GM12878 (cell line): ENCODE data around the gene BDKRB2. TPM values are rescaled to one million over a fixed set of nuclear protein-coding genes. Genes with fewer than 3 reads are reported as not detected.

Experiments used
- ATAC-seq: fragments of 200-7000 bp; cut with Tn5 transposase; 3 replicates; pipeline ENCODE4 v1.9.1; 2020; ENCODE audit warnings: mild to moderate bottlenecking, moderate library complexity
- BruUV-seq: library from RNA; stranded (reverse); fragments of 400-500 nt; replicated peaks from 2 replicates; lab custom pipeline; 2021; lab: Mats Ljungman, UMichigan
- CTCF ChIA-PET: fragments of 300-600 bp; sonication (Branson Sonifier 250); formaldehyde crosslinking; extraction: SDS; loops from one replicate; lab custom pipeline; 2021; ENCODE audit warnings: inconsistent platforms; lab: Yijun Ruan, JAX
- POLR2A ChIA-PET: fragments of 350-600 bp; formaldehyde crosslinking; extraction: SDS; loops from one replicate; lab custom pipeline; 2021; ENCODE audit warnings: inconsistent platforms; lab: Charles Lee
- RAD21 ChIA-PET: fragments of 300-600 bp; sonication (Branson Sonifier 250); formaldehyde crosslinking; loops from one replicate; lab custom pipeline; 2023; ENCODE audit warnings: antibody characterized with exemption; ENCODE audit not compliant: unreplicated experiment; lab: Charles Lee
- SMC1A ChIA-PET: fragments of 300-600 bp; sonication (Branson Sonifier 250); formaldehyde crosslinking; loops from one replicate; lab custom pipeline; 2023; ENCODE audit not compliant: unreplicated experiment, uncharacterized antibody; lab: Charles Lee
- DNase-seq: peaks from one replicate; pipeline ENCODE4 v3.0.0-alpha.2; 2011; ENCODE audit warnings: low read depth, low spot score
- FAIRE-seq: peaks from 3 replicates; lab custom pipeline; 2011; peaks lifted over from hg19 to GRCh38; lab: Jason Lieb, UNC
- H2AFZ ChIP-seq: 2 replicates; pipeline ENCODE4 v1.6.0; 2011; ENCODE audit warnings: low read depth, low read length, control low read depth; ENCODE audit not compliant: control insufficient read depth
- H3K27ac ChIP-seq: 2 replicates; pipeline ENCODE4 v1.5.1; 2011; ENCODE audit warnings: control low read depth; ENCODE audit not compliant: control insufficient read depth, insufficient read depth
- H3K27me3 ChIP-seq, 2 experiments: replicated peaks in 1 of 2; 2 replicates each; pipeline versions ENCODE4 v1.6.0 to v1.6.1; 2011; ENCODE audit warnings: low read length in 1 of 2; ENCODE audit not compliant: control insufficient read depth in 2 of 2, insufficient read depth in 2 of 2
- H3K36me3 ChIP-seq, 2 experiments: 2 replicates each; pipeline ENCODE4 v1.5.1; 2011; ENCODE audit warnings: low read length in 1 of 2; ENCODE audit not compliant: control insufficient read depth in 2 of 2, insufficient read depth in 2 of 2
- H3K4me1 ChIP-seq: 2 replicates; pipeline ENCODE4 v1.6.1; 2011; ENCODE audit warnings: mild to moderate bottlenecking, low read length, moderate library complexity, mixed read lengths; ENCODE audit not compliant: control insufficient read depth, insufficient read depth
- H3K4me2 ChIP-seq: 2 replicates; pipeline ENCODE4 v1.6.0; 2011; ENCODE audit warnings: control low read depth; ENCODE audit not compliant: control insufficient read depth, insufficient read depth
- H3K4me3 ChIP-seq: fragments of 200-600 bp; sonication (generic); 2 replicates; pipeline ENCODE4 v1.5.1; 2016
- H3K79me2 ChIP-seq: 2 replicates; pipeline ENCODE4 v1.6.0; 2011; ENCODE audit warnings: low read length; ENCODE audit not compliant: control insufficient read depth, insufficient read depth
- H3K9ac ChIP-seq: 2 replicates; pipeline ENCODE4 v1.8.0; 2011; ENCODE audit warnings: low read length, control low read depth, mixed read lengths; ENCODE audit not compliant: control insufficient read depth, insufficient read depth
- H3K9me3 ChIP-seq: replicated peaks from 3 replicates; pipeline ENCODE4 v1.5.1; 2011; ENCODE audit warnings: mild to moderate bottlenecking, low read length; ENCODE audit not compliant: control insufficient read depth, insufficient read depth
- H4K20me1 ChIP-seq: 2 replicates; pipeline ENCODE4 v1.6.0; 2011; ENCODE audit not compliant: control insufficient read depth, insufficient read depth
- EZH2 ChIP-seq: IDR thresholded peaks from 2 replicates; pipeline ENCODE4 v1.6.1; 2012; ENCODE audit warnings: low read depth, mild to moderate bottlenecking, control low read depth, inconsistent platforms, low read length, borderline replicate concordance; ENCODE audit not compliant: control insufficient read depth
- KAT2A ChIP-seq: conservative IDR thresholded peaks from 2 replicates; pipeline ENCODE4 v1.6.1; 2011; ENCODE audit warnings: low read depth, low read length; ENCODE audit not compliant: control insufficient read depth
- POLR2A ChIP-seq: IDR thresholded peaks from 2 replicates; pipeline ENCODE4 v1.6.1; 2011; ENCODE audit warnings: low read depth, mild to moderate bottlenecking, low read length
- ZNF622 ChIP-seq: fragments of 450-650 bp; IDR thresholded peaks from 2 replicates; pipeline ENCODE4 v1.6.1; 2017; ENCODE audit warnings: mild to moderate bottlenecking, inconsistent platforms
- WGBS: methylation state at CpG from one replicate; pipeline ENCODE4 v1.1.6; 2016; ENCODE audit warnings: low lambda C conversion rate; ENCODE audit not compliant: insufficient replicate concordance, insufficient coverage; ENCODE audit errors: missing lambda C conversion rate; 5-methylcytosine and 5-hydroxymethylcytosine counted together
- in situ Hi-C: fragments of 300-500 bp; cut with MboI; formaldehyde crosslinking; loops from 9 replicates; pipeline ENCODE4 v1.14.3; 2018; ENCODE audit warnings: mixed read lengths
- intact Hi-C: fragments of 100-400 bp; cut with micrococcal nuclease; formaldehyde crosslinking; loops from one replicate; pipeline ENCODE4 v1.14.2; 2022; ENCODE audit not compliant: unreplicated experiment
- polyA plus RNA-seq, 11 experiments: library from polyadenylated mRNA; depleted of rRNA in 4 of 11; unstranded in 6 of 11; stranded (reverse) in 5 of 11; fragments of >200 nt; fragmentation: Nextera tagmentation in 4 of 11; fragmentation: Illumina TruSeq in 1 of 11; extraction: Ambion mirVana in 4 of 11; extraction: Trizol in 1 of 11; gene quantifications; 1 replicate in 1 of 11; 2 replicates in 10 of 11; pipeline versions ENCODE4 v1.2.1 to v1.2.3, GENCODE V29; 2011 to 2016; ENCODE audit warnings: inconsistent platforms in 2 of 11, missing spikeins in 2 of 11, low read depth in 1 of 11
- total RNA-seq, 4 experiments: library from RNA; depleted of rRNA in 3 of 4; stranded (reverse); fragments of >200 nt in 3 of 4; fragmentation: Illumina TruSeq in 1 of 4; extraction: Trizol in 1 of 4; gene quantifications; 2 replicates each; pipeline versions ENCODE4 v1.2.1 to v1.2.3, GENCODE V29; 2013 to 2021
- TF ChIP-seq, protein P1 (sequence below): IDR thresholded peaks from 2 replicates; pipeline ENCODE4 v1.6.1; 2012; ENCODE audit warnings: low read depth, low read length, improper control_type of control experiment

The BDKRB2 gene
- total and polyA plus RNA-seq, 10 of the 15 experiments (the other 5 are each of a cell fraction or from before 2014, with no cell fraction given), result 0.08 TPM; not detected in 9

GRCh38 chr14:96274122-96274521 is 69.5 kb downstream of the BDKRB2 start:
- TF ChIP-seq POLR2A, result no peak
- TF ChIP-seq ZNF622, result no peak
- no peak for TF ChIP-seq EZH2
- TF ChIP-seq, all 136 proteins: peak for 0
- H3K27ac ChIP-seq, result no peak overlapping the region
- H3K4me2 ChIP-seq, result no peak overlapping the region
- H3K9ac ChIP-seq, result no peak overlapping the region
- WGBS, result 37% methylated on average over 5 of the region's 5 CpGs
- no peaks in the 10 kb centered on the region for H3K36me3 ChIP-seq
- intact Hi-C loops (loop anchor here (2.0 kb wide), 1 partner anchor 275 kb away; no protein-coding TSS in a partner anchor), in situ Hi-C loops (loop anchor here (5.0 kb wide), 1 partner anchor 712 kb away; no protein-coding TSS in a partner anchor)
- H3K27me3 ChIP-seq, result no peaks in the 10 kb centered on the region
- no peak for DNase-seq
- ChIA-PET POLR2A (no interaction called here), CTCF (interaction anchor here (0.5 to 5.6 kb wide), 16 partner anchors 13 to 711 kb away, joined by 3 to 71 read pairs (median 4); no protein-coding TSS in a partner anchor), SMC1A (interaction anchor here (1.0 to 4.3 kb wide), 6 partner anchors 12 to 715 kb away, joined by 3 to 29 read pairs (median 5); no protein-coding TSS in a partner anchor), RAD21 (interaction anchor here (0.8 to 2.9 kb wide), 3 partner anchors 59 to 176 kb away, joined by 3 to 14 read pairs (median 3); no protein-coding TSS in a partner anchor)
- no TSS peak for BruUV-seq
- no peaks in the 10 kb centered on the region; the same call in 2 of the 3 replicates for H3K9me3 ChIP-seq
- ATAC-seq, result no peak
- no peak overlapping the region for H2AFZ ChIP-seq
- no peak overlapping the region for H3K4me3 ChIP-seq
- H4K20me1 ChIP-seq, result no peaks in the 10 kb centered on the region
- no peak for FAIRE-seq
- H3K79me2 ChIP-seq, result no peaks in the 10 kb centered on the region
- no peaks in the 10 kb centered on the region for H3K4me1 ChIP-seq

- H3K4me1 ChIP-seq, result no peaks in the 10 kb centered on the region
- in situ Hi-C loops (loop anchor here (5.0 kb wide), 1 partner anchor 712 kb away; no protein-coding TSS in a partner anchor), intact Hi-C loops (loop anchor here (2.0 kb wide), 1 partner anchor 276 kb away; no protein-coding TSS in a partner anchor)
- H3K9me3 ChIP-seq, result no peaks in the 10 kb centered on the region; the same call in 2 of the 3 replicates
- H3K4me3 ChIP-seq, result no peak overlapping the region
- CTCF ChIA-PET, result interaction anchor here (0.5 to 5.6 kb wide), 18 partner anchors 13 to 711 kb away, joined by 3 to 71 read pairs (median 4); no protein-coding TSS in a partner anchor
- H3K36me3 ChIP-seq, result no peaks in the 10 kb centered on the region
- FAIRE-seq (no peak), ATAC-seq (no peak), DNase-seq (no peak)
- H2AFZ ChIP-seq, result no peak overlapping the region
- RAD21 ChIA-PET, result interaction anchor here (0.6 to 3.0 kb wide), 4 partner anchors 173 to 302 kb away, joined by 3 to 14 read pairs (median 7); no protein-coding TSS in a partner anchor
- H3K27me3 ChIP-seq, result no peaks in the 10 kb centered on the region
- H3K27ac ChIP-seq, result no peak overlapping the region
- H3K4me2 ChIP-seq, result no peak overlapping the region
- no peaks in the 10 kb centered on the region for H4K20me1 ChIP-seq
- POLR2A ChIA-PET, result no interaction called here
- H3K9ac ChIP-seq, result no peak overlapping the region
- TF ChIP-seq, protein P1, sequence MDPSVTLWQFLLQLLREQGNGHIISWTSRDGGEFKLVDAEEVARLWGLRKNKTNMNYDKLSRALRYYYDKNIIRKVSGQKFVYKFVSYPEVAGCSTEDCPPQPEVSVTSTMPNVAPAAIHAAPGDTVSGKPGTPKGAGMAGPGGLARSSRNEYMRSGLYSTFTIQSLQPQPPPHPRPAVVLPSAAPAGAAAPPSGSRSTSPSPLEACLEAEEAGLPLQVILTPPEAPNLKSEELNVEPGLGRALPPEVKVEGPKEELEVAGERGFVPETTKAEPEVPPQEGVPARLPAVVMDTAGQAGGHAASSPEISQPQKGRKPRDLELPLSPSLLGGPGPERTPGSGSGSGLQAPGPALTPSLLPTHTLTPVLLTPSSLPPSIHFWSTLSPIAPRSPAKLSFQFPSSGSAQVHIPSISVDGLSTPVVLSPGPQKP, result no peak
- no peak for TF ChIP-seq KAT2A
- BruUV-seq, result no TSS peak
- H3K79me2 ChIP-seq, result no peaks in the 10 kb centered on the region
- WGBS, result 58% methylated on average over 6 of the region's 6 CpGs
- SMC1A ChIA-PET, result interaction anchor here (1.0 to 4.3 kb wide), 6 partner anchors 11 to 715 kb away, joined by 3 to 29 read pairs (median 5); no protein-coding TSS in a partner anchor
Observed at GRCh38 chr14:96274543-96274942, 69.9 kb downstream of the BDKRB2 start.
